Measurements from ENCODE around the gene WASHC2C.
"Not testable (repeated sequence)": the region's sequence is repeated elsewhere in the genome, so short reads cannot be mapped to it uniquely, and the experiment has no call there.

Gene WASHC2C, protein sequence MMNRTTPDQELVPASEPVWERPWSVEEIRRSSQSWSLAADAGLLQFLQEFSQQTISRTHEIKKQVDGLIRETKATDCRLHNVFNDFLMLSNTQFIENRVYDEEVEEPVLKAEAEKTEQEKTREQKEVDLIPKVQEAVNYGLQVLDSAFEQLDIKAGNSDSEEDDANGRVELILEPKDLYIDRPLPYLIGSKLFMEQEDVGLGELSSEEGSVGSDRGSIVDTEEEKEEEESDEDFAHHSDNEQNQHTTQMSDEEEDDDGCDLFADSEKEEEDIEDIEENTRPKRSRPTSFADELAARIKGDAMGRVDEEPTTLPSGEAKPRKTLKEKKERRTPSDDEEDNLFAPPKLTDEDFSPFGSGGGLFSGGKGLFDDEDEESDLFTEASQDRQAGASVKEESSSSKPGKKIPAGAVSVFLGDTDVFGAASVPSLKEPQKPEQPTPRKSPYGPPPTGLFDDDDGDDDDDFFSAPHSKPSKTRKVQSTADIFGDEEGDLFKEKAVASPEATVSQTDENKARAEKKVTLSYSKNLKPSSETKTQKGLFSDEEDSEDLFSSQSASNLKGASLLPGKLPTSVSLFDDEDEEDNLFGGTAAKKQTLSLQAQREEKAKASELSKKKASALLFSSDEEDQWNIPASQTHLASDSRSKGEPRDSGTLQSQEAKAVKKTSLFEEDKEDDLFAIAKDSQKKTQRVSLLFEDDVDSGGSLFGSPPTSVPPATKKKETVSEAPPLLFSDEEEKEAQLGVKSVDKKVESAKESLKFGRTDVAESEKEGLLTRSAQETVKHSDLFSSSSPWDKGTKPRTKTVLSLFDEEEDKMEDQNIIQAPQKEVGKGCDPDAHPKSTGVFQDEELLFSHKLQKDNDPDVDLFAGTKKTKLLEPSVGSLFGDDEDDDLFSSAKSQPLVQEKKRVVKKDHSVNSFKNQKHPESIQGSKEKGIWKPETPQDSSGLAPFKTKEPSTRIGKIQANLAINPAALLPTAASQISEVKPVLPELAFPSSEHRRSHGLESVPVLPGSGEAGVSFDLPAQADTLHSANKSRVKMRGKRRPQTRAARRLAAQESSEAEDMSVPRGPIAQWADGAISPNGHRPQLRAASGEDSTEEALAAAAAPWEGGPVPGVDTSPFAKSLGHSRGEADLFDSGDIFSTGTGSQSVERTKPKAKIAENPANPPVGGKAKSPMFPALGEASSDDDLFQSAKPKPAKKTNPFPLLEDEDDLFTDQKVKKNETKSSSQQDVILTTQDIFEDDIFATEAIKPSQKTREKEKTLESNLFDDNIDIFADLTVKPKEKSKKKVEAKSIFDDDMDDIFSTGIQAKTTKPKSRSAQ (N-terminal part only)

DNA sequence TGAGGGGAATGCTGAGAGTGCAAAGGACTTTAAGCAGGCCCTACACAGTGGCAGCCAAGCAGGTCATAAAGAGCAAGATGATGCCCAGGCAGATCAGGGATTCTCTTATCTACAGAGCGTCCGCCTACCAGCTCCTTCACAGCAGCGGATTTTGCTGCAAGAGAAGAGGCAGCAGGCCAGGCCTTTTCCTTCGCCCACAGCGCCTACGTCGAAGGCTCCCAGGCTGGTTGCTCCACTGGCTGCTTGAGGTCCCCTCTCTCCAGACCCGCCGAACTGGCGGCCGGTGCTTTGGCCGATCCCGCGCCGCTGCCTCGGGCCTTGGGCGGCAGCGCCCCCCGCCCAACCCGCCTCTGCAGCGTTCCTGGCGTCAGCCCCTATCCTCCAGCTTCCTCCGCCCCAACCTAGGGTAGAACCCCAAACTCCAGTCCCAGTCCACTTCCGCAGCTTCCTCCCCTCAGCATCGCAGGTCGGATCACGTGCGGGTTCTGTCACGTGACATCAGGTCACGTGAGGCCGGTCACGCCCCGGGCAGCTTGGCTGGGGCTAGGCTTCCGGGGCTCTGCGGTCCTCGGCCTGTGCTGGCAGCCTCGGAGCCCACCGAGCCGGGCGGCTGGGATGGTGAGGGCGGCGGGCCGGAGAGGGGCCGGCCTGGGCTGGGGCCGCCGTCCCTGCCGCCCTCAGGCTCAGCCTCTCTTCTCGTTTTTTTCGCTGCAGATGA, at the start of gene WASHC2C:
Gene WASHC2C (plus strand): TSS at position 564 of the 718 bp plus-strand sequence. CDS start 52 bp downstream, at position 616.
- peak; percentile 70 for DNase-seq

DNA sequence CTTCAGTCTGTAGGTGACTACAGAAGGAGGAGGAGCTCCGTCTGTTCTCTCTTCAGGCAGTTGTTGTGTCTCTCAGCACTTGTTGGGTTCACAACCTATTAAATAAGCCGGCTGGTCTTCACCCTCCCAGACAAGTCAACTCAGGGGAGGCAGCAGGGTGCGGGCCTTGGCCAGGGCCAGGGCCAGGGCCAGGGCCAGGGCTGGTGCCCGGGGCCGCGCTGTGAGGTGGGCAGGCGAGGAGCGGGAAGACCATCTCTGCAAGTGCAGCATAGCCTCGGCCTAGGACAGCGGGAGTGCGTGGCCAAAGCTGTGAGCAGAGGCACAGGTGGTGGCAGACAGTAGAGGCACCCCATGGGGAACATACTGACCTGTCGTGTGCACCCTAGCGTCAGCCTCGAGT, 48.6 kb upstream of the WASHC2C start:
- not testable (repeated sequence) for DNase-seq

- DNase-seq = peak; percentile 55
Measured at GRCh38 chr10:45710200-45710796, 16.8 kb upstream of the WASHC2C start.

DNA sequence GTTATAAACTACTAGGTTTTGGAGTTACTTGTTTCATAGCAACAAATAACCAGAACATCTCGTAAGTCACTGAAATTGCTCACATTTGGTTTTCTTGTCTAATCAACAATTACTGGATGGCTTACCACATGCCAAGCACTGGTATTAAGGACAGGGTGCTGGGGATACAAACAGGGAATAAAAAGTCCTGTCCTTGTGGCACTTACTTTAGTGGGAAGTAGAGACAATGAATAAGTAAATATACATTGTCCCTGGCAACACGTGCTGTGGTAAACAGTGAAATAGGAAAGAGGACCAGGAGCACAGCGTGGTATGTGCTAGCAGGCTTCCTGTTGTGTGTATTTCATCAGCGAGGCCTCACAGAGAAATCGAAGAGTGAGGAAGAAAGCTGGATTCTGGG, 15.8 kb upstream of the WASHC2C start:
- peak; percentile 16 for DNase-seq

DNA sequence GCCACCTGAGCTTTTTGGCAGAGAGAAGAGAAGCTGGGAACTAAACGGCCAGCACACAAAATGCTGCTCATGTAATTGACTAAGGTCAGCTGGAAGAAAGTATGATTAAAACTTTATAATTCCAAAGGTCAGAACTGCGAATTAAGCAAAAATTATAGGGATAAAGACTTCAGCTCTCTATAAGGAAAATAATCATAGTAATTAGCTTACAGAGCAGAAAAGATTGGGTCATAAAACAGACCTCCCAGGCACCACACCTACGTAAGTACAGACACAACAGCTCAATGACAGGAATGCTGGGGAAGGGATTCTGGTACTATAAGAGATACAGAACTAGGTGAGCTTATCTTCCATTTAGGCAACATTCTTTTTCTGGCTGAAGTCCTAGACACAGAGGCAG, 10.0 kb upstream of the WASHC2C start:
- DNase-seq = not testable (repeated sequence)

DNA sequence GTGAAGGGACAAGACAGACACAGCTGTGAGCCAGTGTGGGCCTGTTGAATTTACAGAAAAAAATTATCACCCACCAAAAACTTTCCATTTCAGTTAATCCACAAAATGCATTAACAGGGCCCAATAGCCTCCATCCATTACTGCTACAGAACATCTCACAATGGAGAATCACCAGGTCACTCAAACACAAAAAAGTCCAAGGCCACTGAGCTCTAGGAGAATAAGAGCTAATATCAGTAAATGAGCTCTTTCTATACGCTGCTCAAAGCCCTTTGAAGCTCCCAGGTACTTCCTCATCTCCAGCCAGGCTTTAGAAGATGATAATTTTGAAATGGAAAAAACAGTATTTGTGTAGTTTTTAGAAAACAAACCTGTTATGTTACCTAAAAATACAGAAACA, 9.4 kb upstream of the WASHC2C start:
- DNase-seq = not testable (repeated sequence)

- not testable (repeated sequence) for DNase-seq
Measured at GRCh38 chr10:45721503-45721902, 5.6 kb upstream of the WASHC2C start.

- DNase-seq = not testable (repeated sequence)
Measured at GRCh38 chr10:45723851-45724250, 3.2 kb upstream of the WASHC2C start.

DNA sequence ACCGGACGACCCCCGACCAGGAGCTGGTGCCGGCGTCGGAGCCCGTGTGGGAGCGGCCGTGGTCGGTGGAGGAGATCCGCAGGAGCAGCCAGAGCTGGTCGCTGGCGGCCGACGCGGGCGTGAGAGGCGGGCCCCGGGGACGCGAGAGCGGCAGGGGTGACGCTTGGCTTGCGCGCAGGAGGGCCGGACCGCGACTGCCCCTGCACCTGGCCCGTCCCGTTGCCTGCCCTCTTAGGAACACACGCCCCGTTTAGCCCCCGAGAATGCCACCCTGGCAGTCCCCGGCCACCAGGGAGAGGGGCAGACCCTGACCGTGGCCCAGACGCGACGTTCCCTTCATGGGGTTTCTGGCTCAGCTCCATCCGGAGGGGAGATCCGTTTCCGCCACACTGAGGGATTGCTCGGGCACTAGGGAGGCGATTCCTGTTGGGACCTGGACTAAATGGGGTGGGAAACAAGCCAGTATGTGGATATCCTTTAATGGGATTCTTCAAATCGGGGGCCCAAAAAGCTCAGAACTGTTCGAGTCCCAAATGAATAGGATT, 427 bp downstream of the WASHC2C start:
- DNase-seq = not testable (repeated sequence)

DNA sequence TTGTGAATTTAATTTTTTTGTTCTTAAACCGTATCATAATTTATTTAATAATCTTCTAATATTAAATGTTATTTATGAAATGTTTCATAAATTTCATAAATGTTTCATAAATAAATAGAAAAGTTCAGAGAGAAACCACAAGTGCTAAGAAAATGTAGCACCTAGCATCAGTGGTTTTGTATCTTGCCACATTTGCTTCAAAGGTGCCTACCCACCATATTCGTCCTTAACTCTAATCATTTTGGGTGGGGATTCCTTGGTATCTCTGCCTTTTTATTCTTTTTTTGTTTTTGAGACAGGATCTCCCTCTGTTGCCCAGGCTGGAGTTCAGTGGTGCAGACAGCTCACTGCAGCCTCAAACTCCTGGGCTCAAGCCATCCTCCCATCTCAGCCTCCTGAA, 7.4 kb downstream of the WASHC2C start:
- not testable (repeated sequence) for DNase-seq

DNA sequence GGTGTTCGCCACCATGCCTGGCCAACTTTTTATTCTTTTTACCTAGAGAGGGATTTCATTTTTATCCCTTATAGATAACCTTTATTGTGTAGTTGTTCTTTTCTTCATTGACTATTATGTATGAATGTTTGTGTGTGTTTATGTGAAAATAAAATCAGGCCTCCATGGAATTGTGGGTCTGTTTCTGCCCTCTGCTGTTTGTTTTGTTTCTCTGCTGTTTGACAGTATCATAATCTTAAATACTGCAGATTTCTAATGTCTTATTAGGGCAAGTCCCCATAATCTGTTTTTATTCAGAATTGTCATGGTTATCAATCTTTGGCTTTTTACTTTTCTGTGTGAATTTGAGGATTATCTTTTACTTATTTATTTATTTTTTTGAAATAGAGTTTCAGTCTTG, 7.8 kb downstream of the WASHC2C start:
- not testable (repeated sequence) for DNase-seq

GRCh38 chr10:45741559-45741958, 14.5 kb downstream of the WASHC2C start:
- DNase-seq = not testable (repeated sequence)

DNA sequence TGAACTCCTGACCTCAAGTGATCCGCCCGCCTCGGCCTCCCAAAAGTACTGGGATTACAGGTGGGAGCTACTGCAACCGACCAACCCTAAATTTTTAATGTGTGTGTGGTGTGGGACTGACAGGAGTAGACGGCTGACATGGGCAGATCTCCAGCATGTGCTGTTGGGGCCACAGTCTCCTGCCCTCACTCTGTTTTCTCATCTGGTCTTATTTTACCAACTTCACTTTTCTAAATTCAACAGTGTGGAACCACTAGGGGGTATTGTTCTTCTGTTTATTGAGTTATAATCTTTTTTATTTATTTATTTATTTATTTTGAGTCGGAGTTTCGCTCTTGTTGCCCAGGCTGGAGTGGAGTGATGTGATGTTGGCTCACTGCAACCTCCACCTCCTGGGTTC, 14.9 kb downstream of the WASHC2C start:
- DNase-seq = not testable (repeated sequence)

DNA sequence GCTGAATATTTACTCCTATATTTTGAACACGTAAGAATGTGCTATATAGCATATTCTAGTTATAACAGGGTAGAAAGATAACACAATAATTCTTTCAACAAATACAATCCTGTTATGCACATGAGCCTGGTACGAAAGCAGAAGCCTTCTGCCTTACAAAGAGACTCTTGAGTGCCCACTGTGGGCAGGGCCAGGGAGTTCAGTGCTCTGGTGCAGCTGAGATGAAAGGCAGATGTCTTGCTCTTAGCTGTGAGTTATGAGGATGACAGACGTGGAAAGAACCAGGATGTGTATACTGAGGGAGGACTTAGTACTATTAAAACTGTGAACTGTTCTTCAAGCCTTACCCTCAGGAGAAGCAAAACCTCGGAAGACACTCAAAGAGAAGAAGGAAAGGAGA, 24.1 kb downstream of the WASHC2C start:
- not testable (repeated sequence) for DNase-seq

GRCh38 chr10:45752210-45752609, 25.1 kb downstream of the WASHC2C start:
- DNase-seq = not testable (repeated sequence)

GRCh38 chr10:45753979-45754495, 27.0 kb downstream of the WASHC2C start:
- DNase-seq = not testable (repeated sequence)

GRCh38 chr10:45755083-45755482, 28.0 kb downstream of the WASHC2C start:
- DNase-seq = not testable (repeated sequence)

- DNase-seq = not testable (repeated sequence)
Measured at GRCh38 chr10:45756065-45756464, 29.0 kb downstream of the WASHC2C start.

- DNase-seq = not testable (repeated sequence)
Measured at GRCh38 chr10:45757661-45758396, 30.8 kb downstream of the WASHC2C start.

DNA sequence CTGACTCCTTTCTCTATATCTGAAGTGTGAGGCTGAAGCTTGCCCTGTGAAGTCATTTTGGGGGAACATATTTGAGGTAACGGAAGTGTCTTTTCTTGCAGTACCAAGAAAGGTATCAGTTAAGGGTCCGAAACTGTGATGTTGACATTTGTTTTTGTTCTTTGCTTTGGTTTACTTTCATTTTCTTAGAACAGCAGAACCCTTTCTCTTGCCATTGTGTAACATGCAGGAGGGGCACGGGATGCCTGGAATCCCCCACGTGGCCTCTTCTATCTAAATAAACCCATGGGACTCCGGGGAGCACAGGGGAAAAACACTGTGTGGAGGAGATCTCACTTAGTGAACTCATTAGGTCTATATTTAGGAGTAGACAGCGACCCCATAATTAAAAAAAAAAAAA, 34.6 kb downstream of the WASHC2C start:
- DNase-seq = not testable (repeated sequence)

All from suppressor macrophage treated with lipopolysaccharide for 4 hours (primary cell).